ENCODE results near the gene RERE. TPM values are rescaled to one million over a fixed set of nuclear protein-coding genes. Genes with fewer than 3 reads are reported as not detected.

Gene RERE
- polyA plus RNA-seq, 1 of the 3 experiments (the other 2 are of a cell fraction) = 8.1 TPM

DNA sequence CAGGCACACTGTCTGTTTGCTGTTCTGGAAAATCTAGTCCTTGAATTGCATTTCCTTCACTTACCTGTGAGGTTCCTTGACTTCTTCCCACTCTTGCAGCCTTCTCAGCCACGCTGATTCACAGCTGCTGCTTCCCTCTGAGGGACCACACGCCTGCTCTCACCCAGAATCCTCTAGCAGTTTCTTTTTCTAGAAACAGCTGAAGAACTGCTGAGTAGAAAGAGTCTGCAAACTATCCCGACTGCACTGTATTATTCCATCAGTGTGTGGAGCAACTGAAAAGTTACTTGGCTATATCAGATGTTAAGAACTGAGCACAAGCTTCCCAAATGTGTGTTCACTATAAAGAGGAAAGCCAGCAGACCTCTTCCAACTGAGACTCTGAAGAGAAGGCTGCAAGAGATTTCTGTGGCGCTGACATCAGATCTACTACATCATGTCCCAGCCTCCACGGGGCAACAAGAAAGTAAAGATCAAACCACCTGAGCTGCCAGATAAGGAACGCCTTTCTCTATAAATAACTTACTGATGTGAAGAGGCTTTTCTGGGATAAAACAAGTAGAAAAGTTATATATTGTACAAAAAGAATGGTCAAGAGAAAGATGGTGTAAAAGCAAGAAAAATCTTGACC is 226.6 kb downstream of the RERE start (continued):
- TF ChIP-seq YY1 (IDR thresholded peaks at IDR 0.05; ENCODE audit: low read depth) (no peak), EP300 (IDR thresholded peaks at IDR 0.05; ENCODE audit: borderline replicate concordance in 1 of 2, low read depth in 1 of 2, low read length in 1 of 2) (no peak)

DNA sequence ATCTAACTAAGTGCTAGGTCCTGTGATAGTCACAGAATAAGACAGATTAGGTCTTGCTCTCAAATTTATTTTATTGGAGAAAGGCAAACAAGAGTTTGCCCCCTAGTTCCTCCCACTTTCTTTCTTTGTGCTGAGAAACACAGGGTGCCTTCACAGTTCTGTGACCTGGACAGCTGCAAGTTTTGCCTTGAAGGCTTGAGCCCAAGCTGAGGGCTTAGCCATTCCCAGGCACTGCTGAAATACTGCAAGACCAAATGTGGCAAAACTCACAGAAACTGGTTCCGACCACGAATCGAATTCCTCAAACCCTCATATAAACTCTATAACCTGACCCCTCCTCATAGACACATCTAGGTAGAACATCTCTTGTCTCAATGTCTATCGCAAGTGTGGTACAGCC is 227.9 kb downstream of the RERE start:
- Histone ChIP-seq H3K9ac (no peak overlapping the region), H3K4me3 (ENCODE audit: low read depth in 2 of 2, low read length in 1 of 2) (no peak overlapping the region), H2AFZ (ENCODE audit: low read depth) (no peak overlapping the region), H3K27ac (ENCODE audit: low read depth in 2 of 2, low read length in 1 of 2) (no peak overlapping the region), H3K4me1 (ENCODE audit: control insufficient read depth in 1 of 2, insufficient read depth in 2 of 2, low read depth in 1 of 2, low read length in 1 of 2) (peaks cover 3 to 23% of the 10 kb centered on the region in 2 experiments; a peak in 3 of 4 replicates), H3K9me3 (no peaks in the 10 kb centered on the region), H3K9me2 (no peaks in the 10 kb centered on the region), H3F3A (replicated peaks; ENCODE audit: insufficient read depth) (peaks cover 4% of the 10 kb centered on the region), H3K4me2 (no peak overlapping the region), H3K79me2 (ENCODE audit: insufficient read depth) (peaks cover 11% of the 10 kb centered on the region; the same call in 1 of the 2 replicates), H3K36me3 (replicated peaks in 1 of 2; ENCODE audit: control insufficient read depth in 1 of 2, insufficient read depth in 2 of 2, low read length in 1 of 2) (no peaks in the 10 kb centered on the region), H4K20me1 (ENCODE audit: insufficient read depth) (no peaks in the 10 kb centered on the region), H3K27me3 (ENCODE audit: insufficient read depth) (no peaks in the 10 kb centered on the region)
- 94% methylated on average over 4 of the region's 4 CpGs for WGBS (ENCODE audit: low lambda C conversion rate)
- POLR2A ChIA-PET = no interaction called here
- TF ChIP-seq, protein P1, sequence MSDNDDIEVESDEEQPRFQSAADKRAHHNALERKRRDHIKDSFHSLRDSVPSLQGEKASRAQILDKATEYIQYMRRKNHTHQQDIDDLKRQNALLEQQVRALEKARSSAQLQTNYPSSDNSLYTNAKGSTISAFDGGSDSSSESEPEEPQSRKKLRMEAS (IDR thresholded peaks at IDR 0.05; ENCODE audit: low read depth) = no peak
- TF ChIP-seq FOSL2 (IDR thresholded peaks at IDR 0.05; ENCODE audit: borderline replicate concordance, low read depth) (no peak), RAD21 (IDR thresholded peaks at IDR 0.05; ENCODE audit: low read length) (no peak), MXI1 (IDR thresholded peaks at IDR 0.05; ENCODE audit: low read depth, low read length) (no peak), ELF1 (IDR thresholded peaks at IDR 0.05) (no peak), EP300 (IDR thresholded peaks at IDR 0.05; ENCODE audit: borderline replicate concordance in 1 of 2, low read depth in 1 of 2, low read length in 1 of 2) (no peak), RXRA (IDR thresholded peaks at IDR 0.05; ENCODE audit: borderline replicate concordance, low read depth) (no peak), TEAD4 (IDR thresholded peaks at IDR 0.05; ENCODE audit: borderline replicate concordance, insufficient read depth) (no peak)
- TF ChIP-seq, protein P2, sequence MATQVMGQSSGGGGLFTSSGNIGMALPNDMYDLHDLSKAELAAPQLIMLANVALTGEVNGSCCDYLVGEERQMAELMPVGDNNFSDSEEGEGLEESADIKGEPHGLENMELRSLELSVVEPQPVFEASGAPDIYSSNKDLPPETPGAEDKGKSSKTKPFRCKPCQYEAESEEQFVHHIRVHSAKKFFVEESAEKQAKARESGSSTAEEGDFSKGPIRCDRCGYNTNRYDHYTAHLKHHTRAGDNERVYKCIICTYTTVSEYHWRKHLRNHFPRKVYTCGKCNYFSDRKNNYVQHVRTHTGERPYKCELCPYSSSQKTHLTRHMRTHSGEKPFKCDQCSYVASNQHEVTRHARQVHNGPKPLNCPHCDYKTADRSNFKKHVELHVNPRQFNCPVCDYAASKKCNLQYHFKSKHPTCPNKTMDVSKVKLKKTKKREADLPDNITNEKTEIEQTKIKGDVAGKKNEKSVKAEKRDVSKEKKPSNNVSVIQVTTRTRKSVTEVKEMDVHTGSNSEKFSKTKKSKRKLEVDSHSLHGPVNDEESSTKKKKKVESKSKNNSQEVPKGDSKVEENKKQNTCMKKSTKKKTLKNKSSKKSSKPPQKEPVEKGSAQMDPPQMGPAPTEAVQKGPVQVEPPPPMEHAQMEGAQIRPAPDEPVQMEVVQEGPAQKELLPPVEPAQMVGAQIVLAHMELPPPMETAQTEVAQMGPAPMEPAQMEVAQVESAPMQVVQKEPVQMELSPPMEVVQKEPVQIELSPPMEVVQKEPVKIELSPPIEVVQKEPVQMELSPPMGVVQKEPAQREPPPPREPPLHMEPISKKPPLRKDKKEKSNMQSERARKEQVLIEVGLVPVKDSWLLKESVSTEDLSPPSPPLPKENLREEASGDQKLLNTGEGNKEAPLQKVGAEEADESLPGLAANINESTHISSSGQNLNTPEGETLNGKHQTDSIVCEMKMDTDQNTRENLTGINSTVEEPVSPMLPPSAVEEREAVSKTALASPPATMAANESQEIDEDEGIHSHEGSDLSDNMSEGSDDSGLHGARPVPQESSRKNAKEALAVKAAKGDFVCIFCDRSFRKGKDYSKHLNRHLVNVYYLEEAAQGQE (IDR thresholded peaks at IDR 0.05; ENCODE audit: low read depth, low read length) = no peak
- TF ChIP-seq, protein P3, sequence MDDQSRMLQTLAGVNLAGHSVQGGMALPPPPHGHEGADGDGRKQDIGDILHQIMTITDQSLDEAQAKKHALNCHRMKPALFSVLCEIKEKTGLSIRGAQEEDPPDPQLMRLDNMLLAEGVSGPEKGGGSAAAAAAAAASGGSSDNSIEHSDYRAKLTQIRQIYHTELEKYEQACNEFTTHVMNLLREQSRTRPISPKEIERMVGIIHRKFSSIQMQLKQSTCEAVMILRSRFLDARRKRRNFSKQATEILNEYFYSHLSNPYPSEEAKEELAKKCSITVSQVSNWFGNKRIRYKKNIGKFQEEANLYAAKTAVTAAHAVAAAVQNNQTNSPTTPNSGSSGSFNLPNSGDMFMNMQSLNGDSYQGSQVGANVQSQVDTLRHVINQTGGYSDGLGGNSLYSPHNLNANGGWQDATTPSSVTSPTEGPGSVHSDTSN (IDR thresholded peaks at IDR 0.05) = no peak
- TF ChIP-seq, protein P4, sequence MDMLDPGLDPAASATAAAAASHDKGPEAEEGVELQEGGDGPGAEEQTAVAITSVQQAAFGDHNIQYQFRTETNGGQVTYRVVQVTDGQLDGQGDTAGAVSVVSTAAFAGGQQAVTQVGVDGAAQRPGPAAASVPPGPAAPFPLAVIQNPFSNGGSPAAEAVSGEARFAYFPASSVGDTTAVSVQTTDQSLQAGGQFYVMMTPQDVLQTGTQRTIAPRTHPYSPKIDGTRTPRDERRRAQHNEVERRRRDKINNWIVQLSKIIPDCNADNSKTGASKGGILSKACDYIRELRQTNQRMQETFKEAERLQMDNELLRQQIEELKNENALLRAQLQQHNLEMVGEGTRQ (IDR thresholded peaks at IDR 0.05; ENCODE audit: borderline replicate concordance, low read depth, low read length) = no peak
- CTCF ChIA-PET = interaction anchor here (0.9 to 1.1 kb wide), 2 partner anchors 10 to 259 kb away, joined by 3 read pairs; no protein-coding TSS in a partner anchor
- no peak for DNase-seq

Measured in SK-N-SH (cell line).